Measurements from ENCODE around the gene RIPK3.
"Not testable (repeated sequence)": the region's sequence is repeated elsewhere in the genome, so short reads cannot be mapped to it uniquely, and the experiment has no call there.

Gene RIPK3

DNA sequence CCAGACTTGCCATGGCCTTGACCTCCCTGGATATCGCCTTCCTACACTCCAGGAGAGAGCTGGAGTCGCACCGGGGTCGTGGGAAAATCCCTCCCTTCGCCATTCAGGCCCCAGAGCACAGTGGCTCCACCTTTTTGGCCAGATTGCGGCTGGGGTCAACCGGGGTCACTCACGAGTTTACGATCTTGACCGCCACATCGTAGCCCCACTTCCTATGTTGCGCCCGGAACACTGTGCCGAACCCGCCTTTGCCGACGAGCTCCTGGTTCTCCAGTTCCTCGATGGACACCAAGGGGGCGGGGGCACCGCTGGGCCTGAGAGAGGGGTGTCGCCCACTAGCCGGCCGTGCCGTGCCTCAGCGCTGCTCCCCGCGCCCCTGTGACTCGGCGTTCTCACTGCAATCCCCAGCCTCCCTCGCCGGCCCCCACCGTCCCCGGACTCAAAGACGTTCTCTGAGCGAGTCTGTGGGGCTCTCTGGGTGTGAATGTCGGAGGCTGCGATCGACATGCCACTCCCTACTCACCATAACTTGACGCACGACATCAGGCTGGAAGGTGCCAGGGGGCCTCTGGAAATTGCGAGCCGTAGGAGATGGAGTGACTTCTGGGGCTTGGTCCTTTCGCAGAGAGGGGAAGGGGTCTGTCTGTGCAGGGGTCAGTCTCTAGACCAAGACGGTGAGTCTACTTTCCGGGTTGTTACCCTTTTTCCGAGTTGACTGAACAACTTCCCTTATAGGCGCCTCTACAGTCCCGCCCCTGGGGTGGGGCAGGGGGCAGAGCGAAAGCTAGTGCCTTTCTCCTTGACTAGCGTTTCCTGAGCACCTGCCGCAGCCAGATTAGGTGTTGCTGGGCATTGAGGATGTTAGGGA lies at the start of gene RIPK3:
Gene RIPK3, minus strand, starts transcription at position 708 of the 868 bp plus-strand sequence. Its CDS starts 165 bp downstream, at position 543.
- DNase-seq (ENCODE audit: low read depth): no peak

GRCh38 chr14:24389226-24389848 lies 49.5 kb upstream of the RIPK3 start:
- no peak for DNase-seq (ENCODE audit: low read depth)

DNA sequence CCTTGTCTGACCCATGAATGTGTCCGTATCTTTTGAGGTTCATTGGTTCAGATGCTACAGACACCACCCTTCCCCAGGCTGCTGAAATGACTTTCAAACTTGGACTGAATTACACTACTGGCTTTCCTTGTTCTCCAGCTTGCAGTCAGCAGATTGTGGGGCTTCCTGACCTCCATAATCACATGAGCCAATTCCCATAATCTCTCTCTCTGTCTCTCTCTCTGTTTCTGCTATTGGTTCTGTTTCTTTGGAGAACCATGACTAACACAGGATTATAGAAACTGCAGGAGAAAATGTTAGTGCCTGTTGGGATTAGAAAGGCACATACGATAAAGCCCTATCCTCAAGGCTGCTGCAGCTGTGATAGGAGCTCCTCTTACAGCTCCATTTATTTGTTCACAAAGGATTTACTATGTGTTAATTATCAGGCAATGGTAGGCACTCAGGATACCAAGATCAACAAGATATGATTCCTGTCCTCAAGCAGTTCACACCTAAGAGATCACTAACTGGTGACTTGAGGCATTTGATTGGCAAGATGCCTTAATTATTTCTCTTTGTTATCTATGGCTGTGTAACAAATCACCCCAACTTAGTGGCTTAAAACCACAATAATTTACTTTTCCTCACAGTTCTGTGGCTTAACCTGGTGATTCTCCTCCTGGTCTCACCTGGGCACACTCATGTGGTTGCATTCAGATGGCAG lies 48.8 kb upstream of the RIPK3 start:
- no peak for DNase-seq (ENCODE audit: low read depth)

- DNase-seq (ENCODE audit: low read depth): not testable (repeated sequence)
Measured at GRCh38 chr14:24387579-24387978, 47.8 kb upstream of the RIPK3 start.

- DNase-seq (ENCODE audit: low read depth): no peak
Measured at GRCh38 chr14:24387009-24387345, 47.2 kb upstream of the RIPK3 start.

DNA sequence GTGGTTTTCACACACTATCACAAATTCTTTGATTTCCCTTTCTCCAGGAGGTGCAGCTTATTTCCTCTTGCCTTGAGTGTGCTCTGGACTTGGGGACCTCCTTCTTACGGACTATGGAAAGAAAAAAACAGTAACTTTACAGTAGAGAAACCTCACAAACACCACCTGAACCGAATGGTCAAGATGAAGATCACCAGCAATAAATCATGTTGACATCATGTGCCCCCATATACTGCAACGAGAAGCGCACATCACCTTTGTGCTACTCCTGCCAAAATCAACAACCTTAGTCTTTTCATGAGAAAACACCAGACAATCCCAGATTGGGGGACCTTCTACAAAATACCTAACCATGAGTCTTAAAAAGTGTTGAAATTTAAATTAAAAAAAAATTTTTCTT lies 45.7 kb upstream of the RIPK3 start:
- DNase-seq (ENCODE audit: low read depth): no peak

DNA sequence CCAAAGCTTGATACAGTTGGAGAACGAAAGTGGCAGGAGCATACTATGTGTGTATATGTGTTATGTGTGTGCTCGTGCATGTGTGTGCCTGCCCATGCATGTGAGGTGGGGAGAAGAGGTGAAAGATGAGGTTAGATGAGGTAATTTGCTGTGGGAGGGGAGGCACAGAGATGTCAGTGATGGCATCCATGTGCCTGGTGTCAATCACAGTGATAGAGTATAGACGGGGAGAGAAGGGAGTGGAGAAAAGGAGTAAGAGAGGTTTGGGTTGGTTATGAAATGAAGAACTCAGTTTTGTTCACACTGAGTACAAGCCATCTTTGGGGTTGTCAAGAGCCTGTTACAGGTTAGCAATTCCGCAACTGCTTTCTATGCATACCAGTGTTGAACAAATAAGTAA lies 44.4 kb upstream of the RIPK3 start:
- DNase-seq (ENCODE audit: low read depth): no peak

DNA sequence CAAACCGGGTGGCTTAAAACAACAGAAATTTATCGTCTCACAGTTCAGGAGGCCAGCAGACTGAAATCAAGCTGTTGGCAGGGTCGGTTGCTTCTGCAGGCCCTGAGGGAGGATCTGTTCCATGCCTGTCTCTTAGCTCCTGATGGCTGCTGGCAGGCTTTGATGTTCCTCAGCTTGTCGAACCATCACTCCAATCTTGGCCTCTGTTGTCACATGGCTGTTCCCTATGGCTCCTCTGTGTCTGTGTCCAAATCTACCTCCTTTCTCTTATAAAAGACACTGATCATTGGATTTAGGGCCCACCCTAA lies 42.2 kb upstream of the RIPK3 start:
- DNase-seq (ENCODE audit: low read depth): no peak

DNA sequence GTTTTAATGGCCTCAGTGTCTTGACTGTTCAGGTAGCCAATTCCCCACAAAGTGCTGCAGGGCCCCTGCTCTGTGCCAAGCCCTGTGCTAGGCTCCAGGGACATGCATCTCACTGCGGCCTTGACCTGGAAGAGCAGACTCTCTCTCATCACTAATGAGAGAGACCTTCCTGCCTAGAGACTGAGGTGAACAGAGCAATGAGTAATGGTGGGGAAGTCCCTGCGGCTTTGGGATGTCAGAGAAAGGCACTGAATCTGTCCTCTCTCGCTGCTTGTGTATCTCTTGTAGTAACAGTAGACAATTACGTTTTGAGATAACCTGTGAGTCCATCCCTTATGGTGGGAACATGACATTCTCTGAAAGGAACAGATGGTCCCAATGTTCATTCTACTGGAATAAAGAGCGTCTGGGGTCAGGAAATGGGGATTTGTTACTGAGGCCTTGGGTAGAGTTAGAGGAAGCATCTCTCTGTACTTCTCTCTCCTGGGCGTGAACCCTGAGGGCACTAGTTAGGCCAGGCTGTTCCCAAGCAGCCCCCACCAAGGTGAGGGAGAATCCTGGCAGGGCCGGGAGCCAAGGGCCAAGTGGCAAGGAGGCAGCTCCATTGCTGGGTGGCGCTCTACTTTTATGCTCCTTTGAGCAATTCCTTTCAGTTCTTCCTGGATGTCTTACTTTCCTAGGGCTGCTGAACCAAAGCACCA lies 41.7 kb upstream of the RIPK3 start:
- no peak for DNase-seq (ENCODE audit: low read depth)

GRCh38 chr14:24379907-24380730 lies 40.3 kb upstream of the RIPK3 start:
- DNase-seq (ENCODE audit: low read depth): no peak

DNA sequence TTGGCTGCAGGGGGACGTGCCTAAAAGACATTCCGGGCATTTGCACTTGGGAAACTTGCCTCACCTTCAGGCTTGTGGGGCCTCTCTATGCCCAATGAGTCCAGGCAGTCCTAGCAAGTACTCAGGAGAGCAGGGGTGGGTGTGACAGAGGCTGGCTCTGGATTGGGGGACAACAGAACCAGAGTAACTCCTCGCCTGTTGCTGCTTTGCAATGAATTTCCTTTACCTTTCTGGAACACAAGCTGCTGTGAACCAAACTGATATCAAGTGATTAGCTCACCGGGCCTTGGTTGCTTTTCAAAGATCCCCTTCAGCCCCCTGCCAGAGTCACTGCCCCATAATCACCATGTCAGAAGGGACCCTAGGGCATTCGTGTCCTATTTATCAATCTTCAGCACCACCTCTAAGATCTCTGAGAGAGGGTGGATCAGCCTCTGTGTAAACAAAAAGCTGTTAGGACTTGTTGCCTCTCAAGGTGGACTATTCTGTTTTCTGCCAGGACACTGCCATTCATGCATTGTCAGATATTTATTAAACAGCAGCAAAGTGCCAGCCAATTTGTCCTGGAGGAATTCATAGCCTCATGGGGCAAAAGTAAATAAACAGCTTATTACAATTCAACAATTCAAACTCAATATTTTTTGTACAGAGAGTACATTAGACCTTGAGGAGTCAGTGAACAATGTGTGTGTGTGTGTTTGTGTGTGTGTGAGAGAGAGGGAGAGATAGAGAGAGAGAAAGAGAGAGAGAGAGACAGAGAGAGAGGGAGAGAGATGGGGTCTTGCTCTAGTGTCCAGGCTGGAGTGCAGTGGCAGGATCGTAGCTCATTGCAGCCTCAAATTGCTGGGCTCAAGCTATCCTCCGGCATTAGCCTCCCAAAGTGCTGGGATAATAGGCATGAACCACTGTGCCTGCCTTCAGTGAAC lies 39.5 kb upstream of the RIPK3 start:
- DNase-seq (ENCODE audit: low read depth): no peak

- no peak for DNase-seq (ENCODE audit: low read depth)
Measured at GRCh38 chr14:24378327-24378726, 38.5 kb upstream of the RIPK3 start.

DNA sequence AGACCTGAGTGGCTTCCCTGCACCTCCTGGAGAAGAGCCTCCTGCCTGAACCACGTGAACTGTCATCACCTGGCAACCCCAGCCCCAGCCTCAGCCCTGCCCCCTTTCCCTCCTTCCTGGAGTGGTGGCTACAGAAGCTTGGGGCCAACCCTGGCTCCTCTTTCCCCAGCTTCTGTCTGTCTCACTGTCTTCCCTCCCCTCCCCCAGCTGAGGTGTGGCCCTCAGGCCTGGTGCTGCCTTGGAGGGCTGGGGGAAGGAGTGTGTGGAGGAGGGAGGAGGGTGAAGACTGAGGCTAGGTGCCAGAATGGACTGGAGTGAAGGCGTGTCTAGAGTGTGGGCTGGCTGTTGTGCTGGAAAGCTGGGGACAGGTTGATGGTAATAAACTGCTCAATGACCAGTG lies 37.9 kb upstream of the RIPK3 start:
- DNase-seq (ENCODE audit: low read depth): no peak

GRCh38 chr14:24377126-24377525 lies 37.3 kb upstream of the RIPK3 start:
- no peak for DNase-seq (ENCODE audit: low read depth)

DNA sequence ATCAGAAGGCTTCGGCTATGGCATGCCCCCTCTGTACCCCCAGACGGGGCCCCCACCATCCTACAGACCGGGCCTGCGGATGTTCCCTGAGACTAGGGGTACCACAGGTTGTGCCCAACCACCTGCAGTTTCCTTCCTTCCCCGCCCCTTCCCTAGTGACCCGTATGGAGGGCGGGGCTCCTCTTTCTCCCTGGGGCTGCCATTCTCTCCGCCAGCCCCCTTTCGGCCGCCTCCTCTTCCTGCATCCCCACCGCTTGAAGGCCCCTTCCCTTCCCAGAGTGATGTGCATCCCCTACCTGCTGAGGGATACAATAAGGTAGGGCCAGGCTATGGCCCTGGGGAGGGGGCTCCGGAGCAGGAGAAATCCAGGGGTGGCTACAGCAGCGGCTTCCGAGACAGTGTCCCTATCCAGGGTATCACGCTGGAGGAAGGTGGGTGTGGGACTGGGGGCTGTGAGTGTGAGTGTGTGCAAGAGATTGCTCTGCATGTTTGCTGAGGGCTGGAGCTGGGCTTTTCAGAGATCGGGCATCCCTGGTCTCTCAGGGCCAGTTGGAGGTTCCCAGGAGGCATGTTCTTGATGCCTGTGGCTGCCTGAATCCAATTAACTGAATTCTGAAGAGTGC lies 36.8 kb upstream of the RIPK3 start:
- no peak for DNase-seq (ENCODE audit: low read depth)

DNA sequence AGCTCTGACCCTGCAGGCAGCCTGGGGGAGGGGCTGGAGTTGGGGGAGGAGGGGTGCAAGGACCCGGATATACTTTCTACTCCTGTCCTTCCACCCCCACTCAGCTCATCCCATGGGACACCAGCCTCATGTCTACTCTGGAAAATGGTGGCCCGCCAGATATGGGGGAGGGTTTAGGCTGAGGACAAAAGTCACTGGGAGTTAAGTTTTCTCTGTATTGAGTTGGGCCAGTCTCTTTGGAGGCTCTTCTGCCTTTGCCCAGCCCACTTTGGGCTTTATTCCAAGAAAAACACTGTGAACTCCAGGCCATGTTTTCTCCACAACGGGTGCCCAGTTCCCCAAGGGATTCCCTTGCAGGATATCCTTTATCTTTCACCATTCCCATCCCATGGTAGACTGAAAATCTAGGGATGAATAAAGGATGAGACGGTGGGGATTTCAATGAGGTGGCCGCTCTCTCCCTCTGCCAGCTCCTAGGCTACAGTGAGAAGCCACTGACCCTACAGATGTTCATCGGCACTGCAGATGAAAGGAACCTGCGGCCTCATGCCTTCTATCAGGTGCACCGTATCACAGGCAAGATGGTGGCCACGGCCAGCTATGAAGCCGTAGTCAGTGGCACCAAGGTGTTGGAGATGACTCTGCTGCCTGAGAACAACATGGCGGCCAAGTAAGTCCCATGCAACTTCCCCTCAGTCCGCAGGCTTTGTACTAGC lies 33.1 kb upstream of the RIPK3 start:
- DNase-seq (ENCODE audit: low read depth): no peak

DNA sequence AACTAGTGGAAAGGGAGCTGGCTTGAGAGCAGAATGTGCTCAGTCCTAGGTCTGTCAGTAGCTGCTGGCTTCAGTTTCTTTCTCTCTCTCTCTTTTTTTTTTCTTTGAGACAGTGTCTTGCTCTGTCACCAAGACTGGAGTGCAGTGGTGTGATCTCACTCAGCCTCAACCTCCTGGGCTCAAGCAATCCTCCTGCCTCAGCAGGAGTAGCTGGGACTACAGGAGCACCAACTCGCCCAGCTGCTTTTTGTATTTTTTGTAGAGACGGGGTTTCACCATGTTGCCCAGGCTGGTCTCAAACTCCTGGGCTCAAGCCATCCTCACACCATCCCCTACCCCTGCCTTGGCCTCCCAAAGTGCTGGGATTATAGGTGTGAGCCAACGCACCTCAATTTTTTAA lies 31.8 kb upstream of the RIPK3 start:
- not testable (repeated sequence) for DNase-seq (ENCODE audit: low read depth)

GRCh38 chr14:24370748-24371147 lies 31.0 kb upstream of the RIPK3 start:
- no peak for DNase-seq (ENCODE audit: low read depth)

- DNase-seq (ENCODE audit: low read depth): no peak
Measured at GRCh38 chr14:24369907-24370687, 30.3 kb upstream of the RIPK3 start.
